Ascending aorta (tissue), 2 donors: ENCODE results near the gene PPP5C. TPM values are rescaled to one million over a fixed set of nuclear protein-coding genes. Genes with fewer than 3 reads are reported as not detected.

ENCODE experiments used
- DNase-seq, 2 donors: peaks; one replicate each; pipeline ENCODE4 v3.0.0-alpha.2; 2019; ENCODE audit warnings: low spot score in 2 of 2
- H3K27ac ChIP-seq, 2 donors: fragments of 200-600 bp; sonication (generic); one replicate each; pipeline ENCODE4 v1.5.1; 2016 to 2017; ENCODE audit warnings: mild to moderate bottlenecking in 1 of 2
- H3K27me3 ChIP-seq: fragments of 200-600 bp; sonication (generic); one replicate; pipeline ENCODE4 v1.5.1; 2017
- H3K36me3 ChIP-seq, 2 donors: fragments of 200-600 bp; sonication (generic); one replicate each; pipeline ENCODE4 v1.5.1; 2016
- H3K4me1 ChIP-seq, 2 donors: fragments of 200-600 bp; sonication (generic); one replicate each; pipeline ENCODE4 v1.5.1; 2016 to 2017; ENCODE audit warnings: mild to moderate bottlenecking in 1 of 2
- H3K4me3 ChIP-seq, 2 donors: fragments of 200-600 bp; sonication (generic); one replicate each; pipeline ENCODE4 v1.5.1; 2016 to 2017; ENCODE audit warnings: mild to moderate bottlenecking in 1 of 2
- H3K9me3 ChIP-seq, 2 donors: fragments of 200-600 bp; sonication (generic); one replicate each; pipeline ENCODE4 v1.5.1; 2016
- CTCF ChIP-seq, 3 experiments: fragments of 200-600 bp in 2 of 3; fragments of 450-650 bp in 1 of 3; sonication (generic) in 2 of 3; IDR thresholded peaks; one replicate each; pipeline ENCODE4 v1.5.1; 2016 to 2019; ENCODE audit warnings: antibody characterized with exemption in 3 of 3, mild to moderate bottlenecking in 1 of 3, moderate library complexity in 1 of 3
- intact Hi-C: fragments of 100-400 bp; cut with DNase I; formaldehyde crosslinking; loops from one replicate; pipeline ENCODE4 v1.15.1; 2023
- total RNA-seq: library from RNA; depleted of rRNA; stranded (reverse); fragments of >200 nt; gene quantifications from one replicate; pipeline ENCODE4 v1.1.0, GENCODE V29; 2016

Gene PPP5C
- total RNA-seq, 1 donor from 2014 or later, result 96.1 TPM

- Histone ChIP-seq H3K4me3 (no peak overlapping the region), H3K9me3 (no peaks in the 10 kb centered on the region), H3K27ac (no peak overlapping the region), H3K4me1 (no peaks in the 10 kb centered on the region), H3K36me3 (peaks cover 64 to 66% of the 10 kb centered on the region in 2 donors), H3K27me3 (no peaks in the 10 kb centered on the region)
- intact Hi-C loops, result no loop called here
- no peak for TF ChIP-seq CTCF (IDR thresholded peaks at IDR 0.05)
- no peak for DNase-seq
Observed at GRCh38 chr19:46337487-46337886, 9.4 kb upstream of the PPP5C start.

- intact Hi-C loops, result no loop called here
- H3K4me3 ChIP-seq, result no peak overlapping the region
- H3K9me3 ChIP-seq, result no peaks in the 10 kb centered on the region
- no peaks in the 10 kb centered on the region for H3K27me3 ChIP-seq
- no peak for TF ChIP-seq CTCF (IDR thresholded peaks at IDR 0.05)
- H3K27ac ChIP-seq, result no peak overlapping the region
- H3K36me3 ChIP-seq, result peaks cover 57 to 59% of the 10 kb centered on the region in 2 donors
- H3K4me1 ChIP-seq, result no peaks in the 10 kb centered on the region
- no peak for DNase-seq
Observed at GRCh38 chr19:46339446-46339845, 7.4 kb upstream of the PPP5C start.

GRCh38 chr19:46340051-46340659, 6.7 kb upstream of the PPP5C start:
- Histone ChIP-seq H3K27ac (no peak overlapping the region), H3K27me3 (no peaks in the 10 kb centered on the region), H3K36me3 (peaks cover 53 to 54% of the 10 kb centered on the region in 2 donors)

GRCh38 chr19:46341937-46342336, 5.0 kb upstream of the PPP5C start:
- intact Hi-C loops, result no loop called here
- no peaks in the 10 kb centered on the region for H3K27me3 ChIP-seq
- no peak for DNase-seq
- H3K4me3 ChIP-seq, result no peak overlapping the region
- no peak overlapping the region for H3K27ac ChIP-seq
- TF ChIP-seq CTCF (IDR thresholded peaks at IDR 0.05), result no peak
- peaks cover 35 to 37% of the 10 kb centered on the region in 2 donors for H3K36me3 ChIP-seq
- H3K4me1 ChIP-seq, result peaks cover 0 to 5% of the 10 kb centered on the region in 2 donors
- H3K9me3 ChIP-seq, result no peaks in the 10 kb centered on the region

More at GRCh38 chr19:46340051-46340659, 6.7 kb upstream of the PPP5C start:
- no peak for DNase-seq
- no peak overlapping the region for H3K4me3 ChIP-seq
- no peaks in the 10 kb centered on the region for H3K9me3 ChIP-seq
- intact Hi-C loops, result no loop called here
- H3K4me1 ChIP-seq, result no peaks in the 10 kb centered on the region
- no peak for TF ChIP-seq CTCF (IDR thresholded peaks at IDR 0.05)

- peaks cover 0 to 23% of the 10 kb centered on the region in 2 donors for H3K4me1 ChIP-seq
- DNase-seq, result no peak
- intact Hi-C loops, result no loop called here
- peaks cover 13 to 14% of the 10 kb centered on the region in 2 donors for H3K36me3 ChIP-seq
- no peak for TF ChIP-seq CTCF (IDR thresholded peaks at IDR 0.05)
- no peaks in the 10 kb centered on the region for H3K27me3 ChIP-seq
- no peak overlapping the region for H3K27ac ChIP-seq
- no peaks in the 10 kb centered on the region for H3K9me3 ChIP-seq
- no peak overlapping the region for H3K4me3 ChIP-seq
Observed at GRCh38 chr19:46344363-46344762, 2.5 kb upstream of the PPP5C start.

- Histone ChIP-seq H3K4me1 (peaks cover 4 to 31% of the 10 kb centered on the region in 2 donors), H3K9me3 (no peaks in the 10 kb centered on the region), H3K27me3 (no peaks in the 10 kb centered on the region), H3K27ac (no peak overlapping the region), H3K36me3 (peaks cover 5 to 6% of the 10 kb centered on the region in 2 donors), H3K4me3 (no peak overlapping the region)
- DNase-seq, result no peak
- intact Hi-C loops, result no loop called here
- TF ChIP-seq CTCF (IDR thresholded peaks at IDR 0.05), result no peak
Observed at GRCh38 chr19:46345157-46345556, 1.7 kb upstream of the PPP5C start.
